Measurements from ENCODE around the gene CFHR2. TPM values are rescaled to one million over a fixed set of nuclear protein-coding genes. Genes with fewer than 3 reads are reported as not detected.

The CFHR2 gene
- total RNA-seq, 1 donor from 2014 or later = not detected

DNA sequence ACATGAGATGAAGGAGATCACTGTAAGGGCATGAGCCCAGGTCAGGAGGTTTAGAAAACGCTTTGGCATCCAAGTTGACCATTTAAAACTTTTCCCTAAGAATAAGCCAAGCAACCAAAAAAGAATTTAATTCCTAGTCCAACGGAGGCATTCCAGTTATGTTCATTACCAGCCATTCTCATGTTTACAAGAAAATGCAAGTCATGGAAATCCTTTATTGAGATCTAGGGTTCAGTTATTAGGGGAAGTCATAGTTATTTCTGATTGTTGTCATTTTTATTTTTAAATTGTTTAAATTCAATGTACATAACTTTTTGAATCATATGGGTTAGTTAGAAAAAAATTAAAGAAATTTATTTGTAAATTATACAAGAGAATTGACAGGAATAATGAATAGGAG, 58.3 kb downstream of the CFHR2 start:
- no peak for DNase-seq (ENCODE audit: low read depth)

- DNase-seq (ENCODE audit: low read depth) = no peak
Observed at GRCh38 chr1:197003132-197003531, 59.6 kb downstream of the CFHR2 start.

DNA sequence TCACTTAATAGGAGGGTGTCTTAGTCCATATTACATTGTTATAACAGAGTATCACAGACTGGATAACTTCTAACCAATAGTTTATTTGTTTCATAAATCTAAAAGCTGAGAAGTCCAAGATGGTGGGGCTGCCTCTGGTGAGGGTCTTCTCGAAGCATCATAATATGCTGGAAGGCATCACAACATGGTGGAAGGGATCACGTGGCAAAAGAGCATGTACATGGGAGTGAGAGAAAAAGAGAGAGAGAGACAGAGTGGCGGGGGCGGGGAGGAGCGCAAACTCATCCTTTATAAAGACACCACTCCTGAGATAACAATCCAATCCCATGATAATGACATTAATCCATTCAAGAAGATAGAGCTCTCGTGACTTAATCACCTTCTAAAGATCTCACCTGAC, 65.3 kb downstream of the CFHR2 start:
- DNase-seq (ENCODE audit: low read depth) = no peak

Other genes starting within 250 kb of the CFHR2 start
- not detected in 2 replicates for gene CFHR3, start 168.9 kb upstream of the CFHR2 start, total RNA-seq
- gene CFHR1, start 124.0 kb upstream of the CFHR2 start, total RNA-seq = not detected in 2 replicates
- not detected in 2 replicates for gene CFHR4, start 55.7 kb upstream of the CFHR2 start, total RNA-seq
- not detected in 2 replicates for gene CFHR5, start 33.8 kb downstream of the CFHR2 start, total RNA-seq
- gene F13B, start 123.5 kb downstream of the CFHR2 start, total RNA-seq = not detected in 2 replicates
- 2.5 and 12.3 TPM in 2 replicates for gene ASPM, start 202.9 kb downstream of the CFHR2 start, total RNA-seq